ENCODE data around the gene SRMS.

SRMS gene

GRCh38 chr20:63547725-63548480, at the start of gene SRMS:
TSS of gene SRMS (minus strand) at chr20:63547749. CDS start at chr20:63547463, 286 bp downstream.
- DNase-seq: no peak

GRCh38 chr20:63596423-63596822, 48.9 kb upstream of the SRMS start:
- no peak for DNase-seq

- DNase-seq: no peak
These were observed 48.0 kb upstream of the SRMS start for GRCh38 chr20:63595416-63596127.

GRCh38 chr20:63594043-63594561, 46.6 kb upstream of the SRMS start:
- no peak for DNase-seq

GRCh38 chr20:63592661-63593060, 45.1 kb upstream of the SRMS start:
- DNase-seq: no peak

GRCh38 chr20:63591786-63592355, 44.3 kb upstream of the SRMS start:
- DNase-seq: no peak

GRCh38 chr20:63591147-63591533, 43.6 kb upstream of the SRMS start:
- DNase-seq: no peak

- DNase-seq: no peak
These were observed 42.9 kb upstream of the SRMS start for GRCh38 chr20:63590218-63591146.

GRCh38 chr20:63589261-63590217, 42.0 kb upstream of the SRMS start:
- no peak for DNase-seq

- DNase-seq: no peak
These were observed 41.1 kb upstream of the SRMS start for GRCh38 chr20:63588641-63589041.

- no peak for DNase-seq
These were observed 40.4 kb upstream of the SRMS start for GRCh38 chr20:63587776-63588591.

GRCh38 chr20:63587256-63587655, 39.7 kb upstream of the SRMS start:
- DNase-seq: no peak

- DNase-seq: no peak
These were observed 39.2 kb upstream of the SRMS start for GRCh38 chr20:63586797-63587196.

- DNase-seq: no peak
These were observed 38.3 kb upstream of the SRMS start for GRCh38 chr20:63585616-63586565.

- DNase-seq: no peak
These were observed 35.0 kb upstream of the SRMS start for GRCh38 chr20:63582382-63583063.

- no peak for DNase-seq
These were observed 33.4 kb upstream of the SRMS start for GRCh38 chr20:63580796-63581461.

GRCh38 chr20:63579017-63579694, 31.6 kb upstream of the SRMS start:
- no peak for DNase-seq

Data from NCI-H510A (cell line).